Panc1 (cell line): Measurements from ENCODE around the gene OR10H1.

Experiments used
- TF ChIP-seq, protein P1 (sequence below): fragments of 450-650 bp; IDR thresholded peaks from 2 replicates; pipeline ENCODE4 v1.5.1; 2017; ENCODE audit warnings: mild to moderate bottlenecking
- TF ChIP-seq, protein P2 (sequence below), 2 experiments: IDR thresholded peaks; 2 replicates each; pipeline ENCODE4 v1.6.1; 2011 to 2012; ENCODE audit warnings: low read depth in 2 of 2, control low read depth in 1 of 2, low read length in 1 of 2, mild to moderate bottlenecking in 1 of 2, moderate library complexity in 1 of 2; ENCODE audit not compliant: insufficient read depth in 1 of 2

DNA sequence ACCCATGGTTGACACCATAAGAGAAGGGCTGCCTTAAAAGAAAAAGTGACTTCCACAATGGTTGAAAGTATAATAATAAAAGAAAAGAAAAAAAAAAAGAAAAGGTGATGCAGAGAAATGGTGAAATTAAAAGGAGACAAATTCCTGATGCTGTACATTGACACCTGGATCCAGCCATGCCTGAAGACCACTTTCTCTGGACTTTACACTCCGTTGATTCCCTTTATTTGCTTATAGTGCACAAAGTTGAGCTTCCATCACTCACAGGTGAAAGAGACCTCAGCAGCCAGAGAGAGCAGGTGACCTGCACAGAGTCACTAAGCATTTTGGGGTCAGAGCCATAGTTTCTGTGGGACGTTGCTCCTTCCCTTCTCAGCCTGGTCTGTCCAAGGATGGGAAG lies 40.2 kb downstream of the OR10H1 start:
- TF ChIP-seq, protein P1, sequence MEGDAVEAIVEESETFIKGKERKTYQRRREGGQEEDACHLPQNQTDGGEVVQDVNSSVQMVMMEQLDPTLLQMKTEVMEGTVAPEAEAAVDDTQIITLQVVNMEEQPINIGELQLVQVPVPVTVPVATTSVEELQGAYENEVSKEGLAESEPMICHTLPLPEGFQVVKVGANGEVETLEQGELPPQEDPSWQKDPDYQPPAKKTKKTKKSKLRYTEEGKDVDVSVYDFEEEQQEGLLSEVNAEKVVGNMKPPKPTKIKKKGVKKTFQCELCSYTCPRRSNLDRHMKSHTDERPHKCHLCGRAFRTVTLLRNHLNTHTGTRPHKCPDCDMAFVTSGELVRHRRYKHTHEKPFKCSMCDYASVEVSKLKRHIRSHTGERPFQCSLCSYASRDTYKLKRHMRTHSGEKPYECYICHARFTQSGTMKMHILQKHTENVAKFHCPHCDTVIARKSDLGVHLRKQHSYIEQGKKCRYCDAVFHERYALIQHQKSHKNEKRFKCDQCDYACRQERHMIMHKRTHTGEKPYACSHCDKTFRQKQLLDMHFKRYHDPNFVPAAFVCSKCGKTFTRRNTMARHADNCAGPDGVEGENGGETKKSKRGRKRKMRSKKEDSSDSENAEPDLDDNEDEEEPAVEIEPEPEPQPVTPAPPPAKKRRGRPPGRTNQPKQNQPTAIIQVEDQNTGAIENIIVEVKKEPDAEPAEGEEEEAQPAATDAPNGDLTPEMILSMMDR, result no peak
- TF ChIP-seq, protein P2, sequence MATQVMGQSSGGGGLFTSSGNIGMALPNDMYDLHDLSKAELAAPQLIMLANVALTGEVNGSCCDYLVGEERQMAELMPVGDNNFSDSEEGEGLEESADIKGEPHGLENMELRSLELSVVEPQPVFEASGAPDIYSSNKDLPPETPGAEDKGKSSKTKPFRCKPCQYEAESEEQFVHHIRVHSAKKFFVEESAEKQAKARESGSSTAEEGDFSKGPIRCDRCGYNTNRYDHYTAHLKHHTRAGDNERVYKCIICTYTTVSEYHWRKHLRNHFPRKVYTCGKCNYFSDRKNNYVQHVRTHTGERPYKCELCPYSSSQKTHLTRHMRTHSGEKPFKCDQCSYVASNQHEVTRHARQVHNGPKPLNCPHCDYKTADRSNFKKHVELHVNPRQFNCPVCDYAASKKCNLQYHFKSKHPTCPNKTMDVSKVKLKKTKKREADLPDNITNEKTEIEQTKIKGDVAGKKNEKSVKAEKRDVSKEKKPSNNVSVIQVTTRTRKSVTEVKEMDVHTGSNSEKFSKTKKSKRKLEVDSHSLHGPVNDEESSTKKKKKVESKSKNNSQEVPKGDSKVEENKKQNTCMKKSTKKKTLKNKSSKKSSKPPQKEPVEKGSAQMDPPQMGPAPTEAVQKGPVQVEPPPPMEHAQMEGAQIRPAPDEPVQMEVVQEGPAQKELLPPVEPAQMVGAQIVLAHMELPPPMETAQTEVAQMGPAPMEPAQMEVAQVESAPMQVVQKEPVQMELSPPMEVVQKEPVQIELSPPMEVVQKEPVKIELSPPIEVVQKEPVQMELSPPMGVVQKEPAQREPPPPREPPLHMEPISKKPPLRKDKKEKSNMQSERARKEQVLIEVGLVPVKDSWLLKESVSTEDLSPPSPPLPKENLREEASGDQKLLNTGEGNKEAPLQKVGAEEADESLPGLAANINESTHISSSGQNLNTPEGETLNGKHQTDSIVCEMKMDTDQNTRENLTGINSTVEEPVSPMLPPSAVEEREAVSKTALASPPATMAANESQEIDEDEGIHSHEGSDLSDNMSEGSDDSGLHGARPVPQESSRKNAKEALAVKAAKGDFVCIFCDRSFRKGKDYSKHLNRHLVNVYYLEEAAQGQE (IDR thresholded peaks at IDR 0.05; ENCODE audit: insufficient read depth in 1 of 2, low read depth in 2 of 2, low read length in 1 of 2), result no peak
